Nephron progenitor cell (in vitro differentiated cells): ENCODE results near the gene RPL5.
"Not testable (repeated sequence)": the region's sequence is repeated elsewhere in the genome, so short reads cannot be mapped to it uniquely, and the experiment has no call there.

Experiments
- DNase-seq: peaks from one replicate; pipeline ENCODE4 v3.0.0; 2021
- H3K27ac Mint-ChIP-seq: 2 replicates; pipeline ENCODE4 v1.8.0; 2021; ENCODE audit warnings: mild to moderate bottlenecking, moderate library complexity, mixed read lengths
- H3K27me3 Mint-ChIP-seq: 2 replicates; pipeline ENCODE4 v1.8.0; 2021; ENCODE audit warnings: mild to moderate bottlenecking, low read depth, mixed read lengths; ENCODE audit not compliant: poor library complexity
- H3K36me3 Mint-ChIP-seq: 2 replicates; pipeline ENCODE4 v1.8.0; 2021; ENCODE audit warnings: low read depth, mixed read lengths
- H3K4me1 Mint-ChIP-seq: 2 replicates; pipeline ENCODE4 v1.8.0; 2021; ENCODE audit warnings: mixed read lengths
- H3K4me3 Mint-ChIP-seq: 2 replicates; pipeline ENCODE4 v1.8.0; 2021; ENCODE audit warnings: mild to moderate bottlenecking, moderate library complexity, mixed read lengths
- H3K9me3 Mint-ChIP-seq: 2 replicates; pipeline ENCODE4 v1.8.0; 2021; ENCODE audit warnings: mild to moderate bottlenecking, moderate library complexity, mixed read lengths
- TF ChIP-seq, protein P1 (sequence below): fragments of 200-600 bp; sonication (generic); IDR thresholded peaks from 2 replicates; pipeline ENCODE4 v1.5.0; 2021; ENCODE audit warnings: antibody characterized with exemption

Gene RPL5

DNA sequence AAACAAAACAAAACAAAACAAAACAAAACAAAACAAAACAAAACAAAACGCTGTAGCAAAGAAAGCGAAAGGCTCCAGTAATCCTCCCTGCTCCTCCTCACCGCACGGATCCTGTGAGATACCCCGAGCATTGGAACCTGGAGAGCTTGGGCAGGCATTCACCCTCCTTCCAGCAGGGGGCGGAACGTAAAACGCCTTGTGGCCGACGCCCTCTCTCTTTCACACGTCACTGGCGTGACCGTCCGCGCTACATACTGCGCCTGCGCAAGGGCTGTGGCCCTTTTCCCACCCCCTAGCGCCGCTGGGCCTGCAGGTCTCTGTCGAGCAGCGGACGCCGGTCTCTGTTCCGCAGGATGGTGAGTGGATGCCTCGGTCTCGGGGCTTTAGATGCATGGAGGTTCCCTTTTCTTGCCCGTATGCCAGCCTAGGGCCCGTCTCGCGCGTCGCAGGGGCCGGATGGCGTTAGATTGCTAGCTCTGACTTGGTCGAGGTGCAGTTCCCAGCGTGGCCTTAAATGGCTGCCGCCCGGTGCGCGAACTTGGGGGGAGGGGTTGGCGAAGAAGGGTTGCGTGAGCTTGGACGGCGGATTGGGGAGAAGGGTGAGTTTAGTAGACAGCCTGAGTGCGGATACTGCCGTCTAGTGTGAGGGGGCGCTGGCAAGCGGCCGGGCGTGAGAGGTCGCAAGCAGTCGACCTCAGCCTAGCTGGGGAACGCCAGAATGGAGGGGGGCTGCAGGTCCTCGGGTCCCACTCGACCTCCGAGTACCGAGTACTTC is at the start of gene RPL5:
Gene RPL5 (plus strand): TSS at position 279 of the 775 bp plus-strand sequence. CDS start 75 bp downstream, at position 354.
- Mint-ChIP-seq H3K9me3 (no peaks in the 10 kb centered on the region), H3K4me3 (peak within 1 kb of the TSS; percentile 100), H3K27me3 (no peaks in the 10 kb centered on the region), H3K27ac (peak within 1 kb of the TSS; percentile 100), H3K4me1 (peaks cover 42% of the 10 kb centered on the region), H3K36me3 (peaks cover 39% of the 10 kb centered on the region)
- TF ChIP-seq, protein P1, sequence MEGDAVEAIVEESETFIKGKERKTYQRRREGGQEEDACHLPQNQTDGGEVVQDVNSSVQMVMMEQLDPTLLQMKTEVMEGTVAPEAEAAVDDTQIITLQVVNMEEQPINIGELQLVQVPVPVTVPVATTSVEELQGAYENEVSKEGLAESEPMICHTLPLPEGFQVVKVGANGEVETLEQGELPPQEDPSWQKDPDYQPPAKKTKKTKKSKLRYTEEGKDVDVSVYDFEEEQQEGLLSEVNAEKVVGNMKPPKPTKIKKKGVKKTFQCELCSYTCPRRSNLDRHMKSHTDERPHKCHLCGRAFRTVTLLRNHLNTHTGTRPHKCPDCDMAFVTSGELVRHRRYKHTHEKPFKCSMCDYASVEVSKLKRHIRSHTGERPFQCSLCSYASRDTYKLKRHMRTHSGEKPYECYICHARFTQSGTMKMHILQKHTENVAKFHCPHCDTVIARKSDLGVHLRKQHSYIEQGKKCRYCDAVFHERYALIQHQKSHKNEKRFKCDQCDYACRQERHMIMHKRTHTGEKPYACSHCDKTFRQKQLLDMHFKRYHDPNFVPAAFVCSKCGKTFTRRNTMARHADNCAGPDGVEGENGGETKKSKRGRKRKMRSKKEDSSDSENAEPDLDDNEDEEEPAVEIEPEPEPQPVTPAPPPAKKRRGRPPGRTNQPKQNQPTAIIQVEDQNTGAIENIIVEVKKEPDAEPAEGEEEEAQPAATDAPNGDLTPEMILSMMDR = peak; percentile 89
- peak; percentile 97 for DNase-seq

- DNase-seq, H3K27ac Mint-ChIP-seq, H3K9me3 Mint-ChIP-seq: not testable (repeated sequence)
- H3K4me1 Mint-ChIP-seq = peaks cover 23% of the 10 kb centered on the region
- H3K27me3 Mint-ChIP-seq = peaks cover 20% of the 10 kb centered on the region
- peak overlapping the region; percentile 93 for H3K4me3 Mint-ChIP-seq
- H3K36me3 Mint-ChIP-seq = peaks cover 15% of the 10 kb centered on the region
These were observed 48.3 kb upstream of the RPL5 start for GRCh38 chr1:92783550-92783949.

- TF ChIP-seq, protein P1 = no peak
- H3K9me3 Mint-ChIP-seq = peaks cover 9% of the 10 kb centered on the region
- H3K27me3 Mint-ChIP-seq = peaks cover 20% of the 10 kb centered on the region
- peaks cover 23% of the 10 kb centered on the region for H3K4me1 Mint-ChIP-seq
- H3K4me3 Mint-ChIP-seq = peak overlapping the region; percentile 93
- no peak for DNase-seq
- peaks cover 15% of the 10 kb centered on the region for H3K36me3 Mint-ChIP-seq
- no peak overlapping the region for H3K27ac Mint-ChIP-seq
These were observed 47.7 kb upstream of the RPL5 start for GRCh38 chr1:92784021-92784638.

DNA sequence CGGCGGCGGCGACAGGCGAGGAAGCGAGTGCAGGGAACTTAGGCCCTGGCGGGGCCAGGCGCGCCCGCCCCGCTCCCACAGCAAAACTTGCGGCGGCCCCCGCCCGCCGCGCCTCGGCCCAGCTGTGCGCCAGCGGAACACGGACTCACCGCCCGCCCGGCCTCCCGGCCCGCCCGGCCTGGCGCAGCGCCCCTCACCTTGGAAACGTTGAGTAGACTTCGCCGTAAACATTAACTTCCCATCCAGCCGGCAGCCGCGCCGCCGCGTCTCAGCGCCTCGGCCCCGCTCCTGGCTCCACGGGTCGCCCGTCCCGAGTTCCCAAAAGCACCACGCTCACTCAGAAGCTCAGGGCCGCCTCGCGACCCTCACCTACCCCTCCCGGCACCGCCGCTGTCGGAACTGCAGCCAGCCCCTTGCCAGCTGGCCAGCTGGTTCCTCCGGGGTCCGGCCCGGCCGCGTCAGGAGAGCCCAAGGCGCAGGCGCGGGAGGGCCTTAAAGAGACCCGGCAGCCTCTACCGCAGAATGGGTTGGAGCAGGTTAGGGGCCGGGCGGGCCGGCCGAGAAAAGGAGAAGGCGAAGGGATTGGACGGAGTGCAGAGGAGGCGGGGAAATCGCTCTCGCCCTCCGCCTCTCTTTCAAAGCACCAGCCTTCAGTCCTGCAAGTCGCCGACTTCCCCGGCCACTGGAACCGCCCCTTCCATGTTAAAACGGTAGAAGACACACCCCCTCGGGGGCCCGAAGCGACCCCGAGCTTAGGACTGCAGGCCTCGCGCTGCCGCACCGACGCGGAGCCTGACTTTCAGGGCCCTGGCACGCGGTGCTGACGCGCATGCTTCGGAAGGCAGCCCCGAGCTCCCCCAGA is 47.0 kb upstream of the RPL5 start, which contains the start of gene EVI5:
Gene EVI5 (minus strand): TSS at position 470 of the 862 bp plus-strand sequence. CDS start 48,562 bp downstream, outside the sequence.
- Mint-ChIP-seq H3K4me3 (peak within 1 kb of the TSS; percentile 93), H3K9me3 (peaks cover 9% of the 10 kb centered on the region), H3K4me1 (peaks cover 23% of the 10 kb centered on the region), H3K36me3 (peaks cover 15% of the 10 kb centered on the region), H3K27ac (peak within 1 kb of the TSS; percentile 93), H3K27me3 (peaks cover 20% of the 10 kb centered on the region)
- TF ChIP-seq, protein P1 = no peak
- peak; percentile 94 for DNase-seq

- DNase-seq = no peak
- H3K9me3 Mint-ChIP-seq = peaks cover 9% of the 10 kb centered on the region
These were observed 45.5 kb upstream of the RPL5 start for GRCh38 chr1:92786111-92786901.

More at GRCh38 chr1:92786111-92786901, 45.5 kb upstream of the RPL5 start:
- Mint-ChIP-seq H3K36me3 (peaks cover 15% of the 10 kb centered on the region), H3K27me3 (peaks cover 24% of the 10 kb centered on the region), H3K27ac (no peak overlapping the region), H3K4me1 (peaks cover 17% of the 10 kb centered on the region), H3K4me3 (no peak overlapping the region)
- TF ChIP-seq, protein P1 = no peak
